ENCODE results near the gene FAM24A.

DNA sequence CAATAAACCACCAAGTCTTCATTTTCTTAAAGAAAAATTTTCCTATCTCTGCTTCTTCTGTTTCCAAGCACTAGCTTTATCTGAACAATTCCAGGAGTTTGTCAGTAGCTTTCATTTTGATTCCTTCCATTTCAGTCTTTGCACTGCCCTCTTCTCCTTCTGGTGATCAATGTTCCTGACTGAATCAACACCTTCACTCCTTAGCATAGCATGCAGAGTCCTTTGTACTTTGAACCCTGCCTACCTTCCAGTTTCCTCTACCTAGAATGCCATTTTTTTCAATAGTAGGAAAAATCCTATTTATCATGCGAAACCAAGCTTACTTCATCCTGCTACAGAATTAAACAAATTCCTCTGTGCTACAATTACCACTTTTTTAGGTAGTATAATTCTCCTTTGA, 45.5 kb downstream of the FAM24A start:
- TF ChIP-seq, protein P1, sequence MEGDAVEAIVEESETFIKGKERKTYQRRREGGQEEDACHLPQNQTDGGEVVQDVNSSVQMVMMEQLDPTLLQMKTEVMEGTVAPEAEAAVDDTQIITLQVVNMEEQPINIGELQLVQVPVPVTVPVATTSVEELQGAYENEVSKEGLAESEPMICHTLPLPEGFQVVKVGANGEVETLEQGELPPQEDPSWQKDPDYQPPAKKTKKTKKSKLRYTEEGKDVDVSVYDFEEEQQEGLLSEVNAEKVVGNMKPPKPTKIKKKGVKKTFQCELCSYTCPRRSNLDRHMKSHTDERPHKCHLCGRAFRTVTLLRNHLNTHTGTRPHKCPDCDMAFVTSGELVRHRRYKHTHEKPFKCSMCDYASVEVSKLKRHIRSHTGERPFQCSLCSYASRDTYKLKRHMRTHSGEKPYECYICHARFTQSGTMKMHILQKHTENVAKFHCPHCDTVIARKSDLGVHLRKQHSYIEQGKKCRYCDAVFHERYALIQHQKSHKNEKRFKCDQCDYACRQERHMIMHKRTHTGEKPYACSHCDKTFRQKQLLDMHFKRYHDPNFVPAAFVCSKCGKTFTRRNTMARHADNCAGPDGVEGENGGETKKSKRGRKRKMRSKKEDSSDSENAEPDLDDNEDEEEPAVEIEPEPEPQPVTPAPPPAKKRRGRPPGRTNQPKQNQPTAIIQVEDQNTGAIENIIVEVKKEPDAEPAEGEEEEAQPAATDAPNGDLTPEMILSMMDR (IDR thresholded peaks at IDR 0.05), result no peak
- no peak for TF ChIP-seq POLR2A (IDR thresholded peaks at IDR 0.05)

All from Peyer's patch (tissue), 4 donors.